ENCODE data around the gene POLR1A.

The POLR1A gene

DNA sequence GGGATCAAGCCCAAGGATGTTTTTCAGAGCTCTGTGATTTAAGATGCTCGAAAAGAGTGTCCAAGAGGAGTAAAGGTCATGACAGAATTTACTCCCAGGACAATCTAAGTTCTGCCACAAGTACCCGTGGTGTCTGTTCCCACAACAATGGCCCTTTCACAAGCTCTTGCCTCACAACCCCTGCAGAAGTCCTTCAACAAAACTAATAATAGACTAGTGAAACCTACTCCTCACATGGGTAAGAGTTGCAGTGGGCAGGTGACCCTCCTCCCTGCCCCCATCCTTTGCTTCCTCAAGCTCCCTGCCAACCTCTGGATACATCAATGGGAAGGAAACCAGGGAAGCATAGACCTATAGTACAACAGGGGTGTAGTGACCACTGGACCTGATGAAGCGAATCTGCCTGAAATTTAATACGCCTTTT, 35.3 kb upstream of the POLR1A start:
- Histone ChIP-seq H3K36me3 (ENCODE audit: control insufficient read depth, low read length) (peaks cover 95% of the 10 kb centered on the region), H3K27me3 (ENCODE audit: control insufficient read depth, low read length) (no peaks in the 10 kb centered on the region), H3K79me2 (ENCODE audit: control insufficient read depth, low read length) (no peaks in the 10 kb centered on the region), H3F3A (ENCODE audit: control insufficient read depth, insufficient read depth) (peaks cover 40% of the 10 kb centered on the region), H4K20me1 (ENCODE audit: control insufficient read depth, insufficient read depth, low read depth, low read length) (peaks cover 5% of the 10 kb centered on the region; the same call in 1 of the 2 replicates), H3K9me3 (ENCODE audit: control insufficient read depth, insufficient read depth, low read length) (no peaks in the 10 kb centered on the region), H3K4me3 (ENCODE audit: low read length) (no peak overlapping the region), H3K27ac (ENCODE audit: low read depth, low read length) (no peak overlapping the region), H3K9me2 (replicated peaks; ENCODE audit: control insufficient read depth, low read length) (no peaks in the 10 kb centered on the region), H3K4me2 (ENCODE audit: low read length) (no peak overlapping the region), H3K4me1 (ENCODE audit: control insufficient read depth, low read length) (no peaks in the 10 kb centered on the region)
- TF ChIP-seq EZH2phosphoT487 (IDR thresholded peaks at IDR 0.05; ENCODE audit: borderline replicate concordance, low read length), result no peak
- TF ChIP-seq, protein P1, sequence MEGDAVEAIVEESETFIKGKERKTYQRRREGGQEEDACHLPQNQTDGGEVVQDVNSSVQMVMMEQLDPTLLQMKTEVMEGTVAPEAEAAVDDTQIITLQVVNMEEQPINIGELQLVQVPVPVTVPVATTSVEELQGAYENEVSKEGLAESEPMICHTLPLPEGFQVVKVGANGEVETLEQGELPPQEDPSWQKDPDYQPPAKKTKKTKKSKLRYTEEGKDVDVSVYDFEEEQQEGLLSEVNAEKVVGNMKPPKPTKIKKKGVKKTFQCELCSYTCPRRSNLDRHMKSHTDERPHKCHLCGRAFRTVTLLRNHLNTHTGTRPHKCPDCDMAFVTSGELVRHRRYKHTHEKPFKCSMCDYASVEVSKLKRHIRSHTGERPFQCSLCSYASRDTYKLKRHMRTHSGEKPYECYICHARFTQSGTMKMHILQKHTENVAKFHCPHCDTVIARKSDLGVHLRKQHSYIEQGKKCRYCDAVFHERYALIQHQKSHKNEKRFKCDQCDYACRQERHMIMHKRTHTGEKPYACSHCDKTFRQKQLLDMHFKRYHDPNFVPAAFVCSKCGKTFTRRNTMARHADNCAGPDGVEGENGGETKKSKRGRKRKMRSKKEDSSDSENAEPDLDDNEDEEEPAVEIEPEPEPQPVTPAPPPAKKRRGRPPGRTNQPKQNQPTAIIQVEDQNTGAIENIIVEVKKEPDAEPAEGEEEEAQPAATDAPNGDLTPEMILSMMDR (IDR thresholded peaks at IDR 0.05; ENCODE audit: low read depth, low read length, poor library complexity, severe bottlenecking), result no peak

DNA sequence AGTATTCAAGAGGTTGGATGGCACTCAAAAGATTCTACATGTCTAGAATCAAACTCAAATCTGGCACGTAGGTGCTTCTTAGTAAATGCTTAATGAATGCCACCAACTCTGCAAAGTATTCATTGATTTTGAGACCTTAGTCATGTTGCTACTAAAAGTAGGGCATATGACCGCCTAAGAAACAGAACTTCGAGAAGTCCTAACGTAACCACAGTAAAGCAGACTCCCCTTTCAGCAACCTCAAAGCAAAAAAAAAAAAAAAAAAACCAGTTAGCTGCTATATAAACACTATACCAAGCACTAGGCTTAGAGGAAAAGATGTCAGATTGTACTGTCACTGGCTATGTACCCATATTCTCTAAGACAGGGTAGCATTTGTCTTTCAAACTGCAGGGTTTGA, 34.3 kb upstream of the POLR1A start:
- Histone ChIP-seq H3K27ac (ENCODE audit: low read depth, low read length) (no peak overlapping the region), H3K79me2 (ENCODE audit: control insufficient read depth, low read length) (no peaks in the 10 kb centered on the region), H3K9me3 (ENCODE audit: control insufficient read depth, insufficient read depth, low read length) (no peaks in the 10 kb centered on the region), H3K36me3 (ENCODE audit: control insufficient read depth, low read length) (peaks cover 95% of the 10 kb centered on the region), H3F3A (ENCODE audit: control insufficient read depth, insufficient read depth) (peaks cover 40% of the 10 kb centered on the region), H3K4me2 (ENCODE audit: low read length) (no peak overlapping the region), H3K27me3 (ENCODE audit: control insufficient read depth, low read length) (no peaks in the 10 kb centered on the region), H3K4me3 (ENCODE audit: low read length) (no peak overlapping the region), H3K9me2 (replicated peaks; ENCODE audit: control insufficient read depth, low read length) (no peaks in the 10 kb centered on the region), H3K4me1 (ENCODE audit: control insufficient read depth, low read length) (no peaks in the 10 kb centered on the region), H4K20me1 (ENCODE audit: control insufficient read depth, insufficient read depth, low read depth, low read length) (peaks cover 5% of the 10 kb centered on the region; the same call in 1 of the 2 replicates)
- TF ChIP-seq, protein P1 (IDR thresholded peaks at IDR 0.05; ENCODE audit: low read depth, low read length, poor library complexity, severe bottlenecking), result no peak
- TF ChIP-seq EZH2phosphoT487 (IDR thresholded peaks at IDR 0.05; ENCODE audit: borderline replicate concordance, low read length), result no peak

DNA sequence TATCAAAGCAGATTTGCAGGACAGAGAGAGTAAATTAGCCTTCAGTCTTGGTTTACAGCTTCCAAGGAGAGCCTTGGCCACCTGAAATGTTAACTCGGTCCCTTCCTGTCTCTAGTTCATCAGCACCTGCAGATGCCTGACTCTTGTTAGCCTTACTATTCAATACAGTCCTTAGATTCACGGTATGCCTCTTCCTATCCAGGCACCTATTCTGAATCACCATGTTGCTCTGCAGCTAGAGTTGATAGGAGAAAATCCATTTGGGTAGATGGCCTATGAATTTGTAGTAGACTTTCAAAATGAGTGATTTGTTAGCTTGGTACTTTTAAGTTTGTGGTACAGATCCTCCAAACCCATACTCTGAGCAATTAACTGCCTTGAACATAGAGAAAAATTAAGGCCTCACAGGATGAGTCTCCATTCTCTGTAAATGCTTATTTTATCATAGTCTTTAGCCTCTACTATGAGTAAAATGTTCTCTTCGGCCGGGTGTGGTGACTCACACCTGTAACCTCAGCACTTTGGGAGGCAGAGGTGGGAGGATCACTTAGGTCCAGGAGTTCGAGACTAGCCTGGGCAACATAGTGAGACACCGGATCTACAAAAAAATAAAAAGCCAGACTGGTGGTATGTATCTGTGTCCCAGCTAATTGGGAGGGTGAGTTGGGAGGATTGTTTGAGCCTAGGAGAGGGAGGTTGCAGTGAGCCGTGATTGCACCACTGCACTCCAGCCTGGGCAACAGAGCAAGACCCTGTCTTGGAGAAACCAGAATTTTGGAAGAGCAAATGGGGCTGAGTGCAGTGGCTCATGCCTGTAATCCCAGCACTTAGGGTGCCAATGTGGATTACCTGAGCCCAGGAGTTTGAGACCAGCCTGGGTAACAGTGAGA, 33.3 kb upstream of the POLR1A start:
- H3K4me3 ChIP-seq (ENCODE audit: low read length), result no peak overlapping the region
- H4K20me1 ChIP-seq (ENCODE audit: control insufficient read depth, insufficient read depth, low read depth, low read length), result peaks cover 5% of the 10 kb centered on the region; the same call in 1 of the 2 replicates
- no peaks in the 10 kb centered on the region for H3K27me3 ChIP-seq (ENCODE audit: control insufficient read depth, low read length)
- H3K9me2 ChIP-seq (replicated peaks; ENCODE audit: control insufficient read depth, low read length), result no peaks in the 10 kb centered on the region
- TF ChIP-seq, protein P1 (IDR thresholded peaks at IDR 0.05; ENCODE audit: low read depth, low read length, poor library complexity, severe bottlenecking), result no peak
- no peak for TF ChIP-seq EZH2phosphoT487 (IDR thresholded peaks at IDR 0.05; ENCODE audit: borderline replicate concordance, low read length)
- no peaks in the 10 kb centered on the region for H3K4me1 ChIP-seq (ENCODE audit: control insufficient read depth, low read length)
- no peaks in the 10 kb centered on the region for H3K9me3 ChIP-seq (ENCODE audit: control insufficient read depth, insufficient read depth, low read length)
- no peak overlapping the region for H3K27ac ChIP-seq (ENCODE audit: low read depth, low read length)
- H3K4me2 ChIP-seq (ENCODE audit: low read length), result no peak overlapping the region
- H3K79me2 ChIP-seq (ENCODE audit: control insufficient read depth, low read length), result no peaks in the 10 kb centered on the region
- peaks cover 36% of the 10 kb centered on the region for H3F3A ChIP-seq (ENCODE audit: control insufficient read depth, insufficient read depth)
- H3K36me3 ChIP-seq (ENCODE audit: control insufficient read depth, low read length), result peaks cover 95% of the 10 kb centered on the region
